Neuron (in vitro differentiated cells): Measurements from ENCODE around the gene SPP1.
"Not testable (repeated sequence)": the region's sequence is repeated elsewhere in the genome, so short reads cannot be mapped to it uniquely, and the experiment has no call there.

Experiments used
- H2AFZ ChIP-seq: one replicate; pipeline ENCODE4 v1.6.1; 2013; ENCODE audit warnings: low read depth, mild to moderate bottlenecking, inconsistent platforms, low read length, moderate library complexity
- H3K27me3 ChIP-seq: one replicate; pipeline ENCODE4 v1.6.1; 2013; ENCODE audit warnings: low read length; ENCODE audit not compliant: insufficient read depth
- H3K36me3 ChIP-seq: one replicate; pipeline ENCODE4 v1.6.1; 2013; ENCODE audit warnings: low read length; ENCODE audit not compliant: insufficient read depth
- H3K4me1 ChIP-seq: one replicate; pipeline ENCODE4 v1.6.1; 2013; ENCODE audit warnings: low read length; ENCODE audit not compliant: insufficient read depth
- H3K4me3 ChIP-seq: 2 replicates; pipeline ENCODE4 v1.5.1; 2013; ENCODE audit warnings: mild to moderate bottlenecking, low read length, moderate library complexity
- H3K9me3 ChIP-seq: one replicate; pipeline ENCODE4 v1.6.1; 2013; ENCODE audit warnings: low read length

Gene SPP1

DNA sequence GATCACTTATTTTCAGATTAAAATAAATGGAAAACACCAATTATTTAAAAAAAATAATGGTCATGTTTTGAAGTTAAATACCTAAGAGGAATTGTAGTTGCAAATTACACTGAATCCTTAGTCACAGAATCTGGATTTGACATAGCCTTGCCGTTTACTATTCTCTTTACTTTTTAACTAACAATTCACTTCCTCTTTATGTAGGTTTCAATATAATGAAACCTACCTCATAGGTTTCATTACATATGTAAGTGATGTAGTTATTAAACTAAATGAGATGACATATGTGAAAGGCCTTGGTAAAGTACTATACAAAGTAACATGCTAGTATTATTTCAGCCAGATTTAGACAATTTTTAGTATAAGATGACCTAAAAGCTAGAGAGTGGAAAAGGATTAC, 6.5 kb downstream of the SPP1 start:
- Histone ChIP-seq H2AFZ (no peak overlapping the region), H3K4me1 (peaks cover 5% of the 10 kb centered on the region), H3K4me3 (no peak overlapping the region), H3K9me3 (no peaks in the 10 kb centered on the region), H3K27me3 (no peaks in the 10 kb centered on the region), H3K36me3 (no peaks in the 10 kb centered on the region)

DNA sequence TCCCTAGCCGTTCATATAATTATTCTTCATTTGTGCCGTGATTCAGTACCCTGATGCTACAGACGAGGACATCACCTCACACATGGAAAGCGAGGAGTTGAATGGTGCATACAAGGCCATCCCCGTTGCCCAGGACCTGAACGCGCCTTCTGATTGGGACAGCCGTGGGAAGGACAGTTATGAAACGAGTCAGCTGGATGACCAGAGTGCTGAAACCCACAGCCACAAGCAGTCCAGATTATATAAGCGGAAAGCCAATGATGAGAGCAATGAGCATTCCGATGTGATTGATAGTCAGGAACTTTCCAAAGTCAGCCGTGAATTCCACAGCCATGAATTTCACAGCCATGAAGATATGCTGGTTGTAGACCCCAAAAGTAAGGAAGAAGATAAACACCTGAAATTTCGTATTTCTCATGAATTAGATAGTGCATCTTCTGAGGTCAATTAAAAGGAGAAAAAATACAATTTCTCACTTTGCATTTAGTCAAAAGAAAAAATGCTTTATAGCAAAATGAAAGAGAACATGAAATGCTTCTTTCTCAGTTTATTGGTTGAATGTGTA, 7.0 kb downstream of the SPP1 start:
- Histone ChIP-seq H3K4me3 (no peak overlapping the region), H3K27me3 (no peaks in the 10 kb centered on the region), H3K4me1 (peaks cover 3% of the 10 kb centered on the region), H2AFZ (no peak overlapping the region), H3K36me3 (no peaks in the 10 kb centered on the region), H3K9me3 (no peaks in the 10 kb centered on the region)

DNA sequence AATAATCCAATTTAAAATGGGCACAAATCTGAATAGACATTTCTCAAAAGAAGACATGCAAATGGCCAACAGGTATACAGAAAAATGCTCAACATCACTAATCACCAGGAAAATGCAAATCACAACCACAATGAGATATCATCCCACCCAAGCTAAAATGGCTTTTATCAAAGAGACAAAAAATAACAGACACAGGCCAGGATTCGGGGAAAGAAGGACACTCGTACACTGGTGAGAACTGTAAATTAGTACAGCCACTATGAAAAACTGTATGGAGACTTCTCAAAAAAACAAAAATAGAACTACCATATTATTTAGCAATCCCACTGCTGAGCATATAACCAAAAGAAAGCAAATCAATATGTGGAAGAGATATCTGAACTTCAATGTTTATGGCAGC, 8.5 kb downstream of the SPP1 start:
- Histone ChIP-seq H3K9me3 (no peaks in the 10 kb centered on the region), H3K27me3 (no peaks in the 10 kb centered on the region), H3K36me3 (no peaks in the 10 kb centered on the region), H3K4me3 (no peak overlapping the region), H2AFZ (no peak overlapping the region), H3K4me1 (no peaks in the 10 kb centered on the region)

DNA sequence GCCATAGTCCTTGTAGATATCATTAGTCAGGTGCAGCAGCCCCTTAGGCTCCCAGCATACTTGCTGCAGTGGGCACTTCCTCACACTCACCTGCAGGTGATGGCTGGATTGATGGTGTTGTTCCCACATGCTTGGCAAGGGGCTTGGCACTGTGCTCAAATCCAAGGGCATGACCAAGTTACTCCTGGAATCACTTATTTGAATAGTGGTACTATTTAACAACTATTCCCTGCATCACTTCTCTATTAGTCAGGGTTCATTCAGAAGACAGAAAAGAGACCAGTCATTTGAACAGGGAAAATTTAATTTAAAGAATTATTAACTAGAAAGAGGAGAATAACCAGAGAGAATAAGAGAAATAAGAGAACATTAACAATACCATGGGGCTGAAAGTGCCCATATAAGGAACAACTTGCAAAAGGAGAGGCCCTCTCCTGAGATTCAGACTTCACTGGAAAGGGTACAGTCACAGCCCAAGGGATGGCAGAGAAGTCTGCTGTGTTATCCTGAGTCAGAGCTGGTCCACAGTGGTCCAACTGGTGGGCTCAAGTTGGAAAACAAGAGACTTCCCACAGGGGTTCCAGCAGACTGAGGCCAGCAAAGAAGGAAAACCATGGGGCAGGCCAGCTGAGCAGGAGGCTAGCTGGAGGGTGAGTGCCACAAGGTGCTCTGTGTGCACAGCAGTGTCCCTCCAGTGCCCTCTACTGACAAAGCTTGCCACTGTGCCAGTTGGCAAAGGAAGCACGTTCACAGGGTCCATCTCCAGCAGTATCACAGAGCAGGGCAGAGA, 9.8 kb downstream of the SPP1 start:
- no peak overlapping the region for H2AFZ ChIP-seq
- H3K9me3 ChIP-seq, result no peaks in the 10 kb centered on the region
- no peaks in the 10 kb centered on the region for H3K36me3 ChIP-seq
- no peak overlapping the region for H3K4me3 ChIP-seq
- H3K27me3 ChIP-seq, result no peaks in the 10 kb centered on the region
- no peaks in the 10 kb centered on the region for H3K4me1 ChIP-seq

GRCh38 chr4:87985887-87986200, 10.3 kb downstream of the SPP1 start:
- Histone ChIP-seq H2AFZ (no peak overlapping the region), H3K4me3 (no peak overlapping the region), H3K9me3 (no peaks in the 10 kb centered on the region), H3K4me1 (no peaks in the 10 kb centered on the region), H3K27me3 (no peaks in the 10 kb centered on the region), H3K36me3 (no peaks in the 10 kb centered on the region)

- Histone ChIP-seq H3K9me3 (no peaks in the 10 kb centered on the region), H3K4me1 (no peaks in the 10 kb centered on the region), H3K27me3 (no peaks in the 10 kb centered on the region)
Observed at GRCh38 chr4:87986508-87986907, 11.0 kb downstream of the SPP1 start.

GRCh38 chr4:87989765-87990164, 14.3 kb downstream of the SPP1 start:
- Histone ChIP-seq H3K27me3 (no peaks in the 10 kb centered on the region), H3K9me3 (no peaks in the 10 kb centered on the region), H3K4me3 (no peak overlapping the region), H2AFZ (no peak overlapping the region), H3K4me1 (no peaks in the 10 kb centered on the region), H3K36me3 (no peaks in the 10 kb centered on the region)

More at GRCh38 chr4:87986508-87986907, 11.0 kb downstream of the SPP1 start:
- Histone ChIP-seq H3K36me3 (no peaks in the 10 kb centered on the region), H2AFZ (no peak overlapping the region), H3K4me3 (no peak overlapping the region)

- Histone ChIP-seq H3K9me3 (no peaks in the 10 kb centered on the region), H3K4me1 (no peaks in the 10 kb centered on the region), H3K36me3 (no peaks in the 10 kb centered on the region), H3K27me3 (no peaks in the 10 kb centered on the region), H2AFZ (no peak overlapping the region), H3K4me3 (no peak overlapping the region)
Observed at GRCh38 chr4:87995435-87995834, 19.9 kb downstream of the SPP1 start.

- not testable (repeated sequence) for H3K36me3 ChIP-seq, H3K4me3 ChIP-seq, H3K9me3 ChIP-seq, H3K4me1 ChIP-seq, H3K27me3 ChIP-seq, H2AFZ ChIP-seq
Observed at GRCh38 chr4:87999191-87999691, 23.7 kb downstream of the SPP1 start.

DNA sequence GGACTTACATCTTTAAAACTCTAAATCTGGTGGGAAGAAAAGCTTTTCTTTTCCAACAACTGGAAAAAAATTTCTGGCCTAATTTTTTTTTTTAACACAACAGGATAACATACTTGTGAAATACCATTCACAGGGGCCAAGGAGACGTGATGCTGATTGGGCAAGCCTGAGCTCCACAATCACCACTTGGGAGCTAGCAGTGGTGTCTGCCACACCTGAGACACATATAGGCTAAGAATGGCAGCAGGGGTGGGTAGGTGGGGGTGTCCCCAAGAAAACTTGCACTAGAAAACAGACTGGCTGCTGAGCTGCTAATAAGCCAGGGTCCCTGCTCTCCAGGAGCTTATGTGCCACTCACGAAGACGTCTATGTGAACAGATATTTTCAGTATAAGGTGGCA, 26.4 kb downstream of the SPP1 start:
- H2AFZ ChIP-seq, result no peak overlapping the region
- H3K4me1 ChIP-seq, result peaks cover 2% of the 10 kb centered on the region
- H3K27me3 ChIP-seq, result no peaks in the 10 kb centered on the region
- H3K4me3 ChIP-seq, result no peak overlapping the region
- H3K36me3 ChIP-seq, result no peaks in the 10 kb centered on the region
- no peaks in the 10 kb centered on the region for H3K9me3 ChIP-seq

DNA sequence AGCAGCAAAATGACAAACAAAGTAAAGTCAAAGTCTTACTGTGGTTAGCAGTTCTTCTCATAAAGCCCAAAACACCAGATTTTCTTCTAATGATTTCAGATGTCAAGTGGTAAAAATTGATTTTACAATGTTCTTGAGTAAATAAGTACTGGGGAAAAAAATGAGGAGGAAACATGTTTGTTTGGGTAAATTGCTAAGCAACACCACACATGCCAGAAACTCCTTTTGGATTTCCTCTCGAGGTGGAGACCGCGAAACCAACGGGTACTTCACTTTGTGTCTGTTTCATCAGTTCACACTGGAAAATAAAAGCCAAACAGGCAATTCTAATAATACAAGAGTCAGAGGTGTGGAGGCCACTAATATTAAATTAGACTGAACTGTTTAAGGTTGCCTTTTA, 27.3 kb downstream of the SPP1 start:
- Histone ChIP-seq H3K4me1 (peaks cover 2% of the 10 kb centered on the region), H3K4me3 (no peak overlapping the region), H3K36me3 (no peaks in the 10 kb centered on the region), H2AFZ (no peak overlapping the region), H3K9me3 (no peaks in the 10 kb centered on the region), H3K27me3 (no peaks in the 10 kb centered on the region)

DNA sequence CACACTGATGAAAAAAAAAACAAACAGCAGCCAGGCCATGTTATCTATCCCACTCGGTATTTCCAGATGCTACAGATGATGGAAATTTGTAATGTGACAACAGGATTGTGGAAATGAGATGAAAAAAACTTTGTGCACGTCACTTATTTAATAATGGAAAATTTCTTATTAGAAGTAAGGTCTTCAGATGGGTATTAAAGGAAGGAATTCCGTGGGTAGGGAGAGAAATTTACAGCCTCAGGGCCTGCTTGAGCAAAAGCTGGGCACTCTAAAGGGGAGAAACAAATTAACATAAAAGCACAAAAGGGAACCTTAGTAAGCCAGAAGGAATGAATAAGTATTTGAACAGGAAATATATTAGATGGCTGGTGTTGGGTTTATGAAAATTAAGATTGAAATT, 27.7 kb downstream of the SPP1 start:
- Histone ChIP-seq H3K27me3 (no peaks in the 10 kb centered on the region), H3K4me3 (no peak overlapping the region), H3K4me1 (peaks cover 2% of the 10 kb centered on the region), H2AFZ (no peak overlapping the region), H3K9me3 (no peaks in the 10 kb centered on the region), H3K36me3 (no peaks in the 10 kb centered on the region)

GRCh38 chr4:88005076-88005475, 29.6 kb downstream of the SPP1 start:
- H3K9me3 ChIP-seq, result no peaks in the 10 kb centered on the region
- peaks cover 13% of the 10 kb centered on the region for H3K4me1 ChIP-seq
- H2AFZ ChIP-seq, result no peak overlapping the region
- H3K27me3 ChIP-seq, result no peaks in the 10 kb centered on the region
- H3K4me3 ChIP-seq, result no peak overlapping the region
- no peaks in the 10 kb centered on the region for H3K36me3 ChIP-seq

- no peaks in the 10 kb centered on the region for H3K27me3 ChIP-seq
- H3K9me3 ChIP-seq, result no peaks in the 10 kb centered on the region
- no peak overlapping the region for H3K4me3 ChIP-seq
Observed at GRCh38 chr4:88005946-88006345, 30.4 kb downstream of the SPP1 start.

More at GRCh38 chr4:88005946-88006345, 30.4 kb downstream of the SPP1 start:
- no peaks in the 10 kb centered on the region for H3K36me3 ChIP-seq
- peaks cover 17% of the 10 kb centered on the region for H3K4me1 ChIP-seq
- no peak overlapping the region for H2AFZ ChIP-seq
